ACC112 (cell line): ENCODE results near the gene SYT8.

Experiments used
- H2AFZ ChIP-seq: fragments of 200-600 bp; sonication (generic); one replicate; pipeline ENCODE4 v1.6.0; 2017; ENCODE audit warnings: antibody characterized with exemption, low read length; ENCODE audit not compliant: unreplicated experiment
- H3K27ac ChIP-seq: fragments of 200-600 bp; sonication (generic); 2 replicates; pipeline ENCODE4 v1.5.1; 2014; ENCODE audit warnings: low read depth, mild to moderate bottlenecking, antibody characterized with exemption, low read length, moderate library complexity
- H3K27me3 ChIP-seq: fragments of 200-600 bp; sonication (generic); 2 replicates; pipeline ENCODE4 v1.6.1; 2014; ENCODE audit warnings: mild to moderate bottlenecking, antibody characterized with exemption, low read length, moderate library complexity, mixed read lengths; ENCODE audit not compliant: insufficient read depth
- H3K36me3 ChIP-seq: fragments of 200-600 bp; sonication (generic); 2 replicates; pipeline ENCODE4 v1.6.1; 2016; ENCODE audit warnings: mild to moderate bottlenecking, antibody characterized with exemption, low read length, moderate library complexity, mixed read lengths; ENCODE audit not compliant: insufficient read depth
- H3K4me1 ChIP-seq: fragments of 200-600 bp; sonication (generic); one replicate; pipeline ENCODE4 v1.6.1; 2016; ENCODE audit warnings: low read length, mixed read lengths; ENCODE audit not compliant: insufficient read depth, unreplicated experiment, control insufficient read depth
- H3K4me3 ChIP-seq: fragments of 200-600 bp; sonication (generic); 2 replicates; pipeline ENCODE4 v1.5.1; 2014; ENCODE audit warnings: mild to moderate bottlenecking, low read depth, low read length
- H3K79me2 ChIP-seq: fragments of 200-600 bp; sonication (generic); one replicate; pipeline ENCODE4 v1.6.0; 2016; ENCODE audit warnings: low read length; ENCODE audit not compliant: control insufficient read depth, unreplicated experiment, insufficient read depth

The SYT8 gene

GRCh38 chr11:1819074-1819473 is 15.7 kb upstream of the SYT8 start:
- H3K27me3 ChIP-seq: peaks cover 5% of the 10 kb centered on the region

GRCh38 chr11:1820463-1821325 is 14.1 kb upstream of the SYT8 start:
- Histone ChIP-seq H3K79me2 (no peaks in the 10 kb centered on the region), H3K4me3 (no peak overlapping the region), H3K4me1 (peaks cover under 1% of the 10 kb centered on the region), H3K27ac (no peak overlapping the region), H3K36me3 (no peaks in the 10 kb centered on the region), H3K27me3 (peaks cover 5% of the 10 kb centered on the region), H2AFZ (no peak overlapping the region)

More at GRCh38 chr11:1819074-1819473, 15.7 kb upstream of the SYT8 start:
- H2AFZ ChIP-seq: no peak overlapping the region
- H3K27ac ChIP-seq: no peak overlapping the region
- no peaks in the 10 kb centered on the region for H3K36me3 ChIP-seq
- no peak overlapping the region for H3K4me3 ChIP-seq
- no peaks in the 10 kb centered on the region for H3K4me1 ChIP-seq
- no peaks in the 10 kb centered on the region for H3K79me2 ChIP-seq

GRCh38 chr11:1821562-1821961 is 13.2 kb upstream of the SYT8 start:
- no peaks in the 10 kb centered on the region for H3K79me2 ChIP-seq
- H3K4me1 ChIP-seq: peaks cover 9% of the 10 kb centered on the region
- H3K27ac ChIP-seq: no peak overlapping the region
- H3K27me3 ChIP-seq: peaks cover 5% of the 10 kb centered on the region
- H3K4me3 ChIP-seq: no peak overlapping the region
- no peak overlapping the region for H2AFZ ChIP-seq
- H3K36me3 ChIP-seq: no peaks in the 10 kb centered on the region

- Histone ChIP-seq H3K27me3 (peaks cover under 1% of the 10 kb centered on the region), H3K79me2 (no peaks in the 10 kb centered on the region), H3K4me3 (no peak overlapping the region), H3K36me3 (no peaks in the 10 kb centered on the region), H2AFZ (no peak overlapping the region), H3K27ac (no peak overlapping the region), H3K4me1 (peaks cover 22% of the 10 kb centered on the region)
Observed at GRCh38 chr11:1822648-1823375, 12.0 kb upstream of the SYT8 start.

- no peaks in the 10 kb centered on the region for H3K36me3 ChIP-seq
- H3K27me3 ChIP-seq: no peaks in the 10 kb centered on the region; the same call in 1 of the 2 replicates
- H3K79me2 ChIP-seq: no peaks in the 10 kb centered on the region
- peaks cover 30% of the 10 kb centered on the region for H3K4me1 ChIP-seq
- no peak overlapping the region for H3K4me3 ChIP-seq
- H2AFZ ChIP-seq: no peak overlapping the region
- H3K27ac ChIP-seq: no peak overlapping the region
Observed at GRCh38 chr11:1823376-1824220, 11.2 kb upstream of the SYT8 start.

GRCh38 chr11:1824221-1825038 is 10.4 kb upstream of the SYT8 start:
- Histone ChIP-seq H3K27me3 (no peaks in the 10 kb centered on the region; the same call in 1 of the 2 replicates), H3K4me3 (no peak overlapping the region), H2AFZ (no peak overlapping the region), H3K36me3 (no peaks in the 10 kb centered on the region), H3K27ac (no peak overlapping the region), H3K79me2 (no peaks in the 10 kb centered on the region), H3K4me1 (peaks cover 38% of the 10 kb centered on the region)

- H3K79me2 ChIP-seq: no peaks in the 10 kb centered on the region
- no peak overlapping the region for H2AFZ ChIP-seq
Observed at GRCh38 chr11:1825039-1825740, 9.6 kb upstream of the SYT8 start.

GRCh38 chr11:1825785-1826451 is 8.9 kb upstream of the SYT8 start:
- Histone ChIP-seq H3K4me1 (peaks cover 40% of the 10 kb centered on the region), H2AFZ (no peak overlapping the region), H3K4me3 (no peak overlapping the region), H3K27ac (peak overlapping the region; percentile 91), H3K79me2 (no peaks in the 10 kb centered on the region), H3K36me3 (no peaks in the 10 kb centered on the region), H3K27me3 (no peaks in the 10 kb centered on the region; the same call in 1 of the 2 replicates)

More at GRCh38 chr11:1825039-1825740, 9.6 kb upstream of the SYT8 start:
- no peaks in the 10 kb centered on the region for H3K36me3 ChIP-seq
- peaks cover 40% of the 10 kb centered on the region for H3K4me1 ChIP-seq
- H3K4me3 ChIP-seq: no peak overlapping the region
- no peak overlapping the region for H3K27ac ChIP-seq
- no peaks in the 10 kb centered on the region; the same call in 1 of the 2 replicates for H3K27me3 ChIP-seq

- H3K27ac ChIP-seq: peak overlapping the region; percentile 91
Observed at GRCh38 chr11:1826552-1827094, 8.2 kb upstream of the SYT8 start.

More at GRCh38 chr11:1826552-1827094, 8.2 kb upstream of the SYT8 start:
- no peaks in the 10 kb centered on the region for H3K36me3 ChIP-seq
- H3K4me1 ChIP-seq: peaks cover 40% of the 10 kb centered on the region
- H3K79me2 ChIP-seq: no peaks in the 10 kb centered on the region
- peak overlapping the region; percentile 53; the same call in 1 of the 2 replicates for H3K4me3 ChIP-seq
- no peak overlapping the region for H2AFZ ChIP-seq
- H3K27me3 ChIP-seq: no peaks in the 10 kb centered on the region
